GM21390 (cell line): Measurements from ENCODE around the gene USP48.
"Not testable (repeated sequence)": the region's sequence is repeated elsewhere in the genome, so short reads cannot be mapped to it uniquely, and the experiment has no call there.

Experiments
- ATAC-seq: cut with Tn5 transposase; IDR thresholded peaks from one replicate; pipeline ENCODE4 v1.9.1; 2021; ENCODE audit not compliant: unreplicated experiment

The USP48 gene

GRCh38 chr1:21816602-21817302, 33.8 kb upstream of the USP48 start:
- ATAC-seq: no peak

DNA sequence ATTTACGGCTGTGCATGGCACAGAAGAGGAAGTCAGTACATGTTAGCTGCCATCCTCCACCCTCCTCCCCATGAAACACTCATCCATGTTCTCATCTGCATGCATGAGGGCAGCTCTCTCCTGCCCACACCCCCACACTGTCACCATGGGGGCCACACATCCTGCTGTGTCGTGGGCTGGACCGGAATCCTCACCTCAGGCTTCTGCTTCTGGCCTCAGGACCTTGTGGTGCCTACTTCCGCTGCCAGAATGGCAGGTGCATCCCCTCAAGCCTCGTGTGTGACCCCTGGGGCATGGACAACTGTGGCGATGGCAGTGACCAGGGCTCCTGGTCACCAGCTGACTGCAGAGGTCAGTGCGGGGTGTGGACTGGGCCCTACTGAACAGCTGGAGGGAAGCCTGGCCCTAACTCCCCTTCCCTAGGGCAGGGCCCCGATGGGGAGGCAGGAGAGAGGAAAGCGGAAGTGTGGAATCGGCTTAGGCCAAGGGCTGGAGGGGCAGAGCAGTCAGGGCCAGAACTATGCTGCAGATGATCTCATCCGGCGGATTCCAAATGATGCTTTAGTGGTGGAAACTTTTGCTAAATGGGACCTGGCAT, 32.9 kb upstream of the USP48 start:
- ATAC-seq: no peak

DNA sequence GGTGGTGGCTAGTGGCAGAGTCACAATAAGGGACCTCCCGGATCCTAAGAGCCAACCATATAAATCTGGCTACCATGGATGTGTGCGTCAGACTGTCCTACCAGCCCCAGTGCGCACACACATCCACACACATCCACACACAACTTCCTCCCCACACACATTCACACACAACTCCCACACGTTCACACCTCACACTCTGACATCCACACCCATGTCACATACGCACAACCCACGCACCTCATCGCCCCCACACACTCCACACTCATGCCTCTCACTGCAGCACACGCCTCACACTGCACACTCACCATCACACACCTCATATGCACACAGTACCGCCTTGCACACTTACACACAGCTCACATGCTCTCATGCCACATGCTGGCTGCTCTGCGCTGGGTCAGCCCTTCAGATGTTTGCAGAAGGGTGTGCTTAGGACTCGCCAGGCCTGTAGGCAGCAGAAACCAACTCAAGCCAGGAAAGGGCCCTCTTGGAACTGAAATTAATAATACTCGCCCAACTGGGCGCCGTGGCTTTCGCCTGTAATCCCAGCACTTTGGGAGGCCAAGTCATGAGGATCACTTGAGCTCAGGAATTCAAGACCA, 32.1 kb upstream of the USP48 start:
- no peak for ATAC-seq

GRCh38 chr1:21814241-21814918, 31.4 kb upstream of the USP48 start:
- no peak for ATAC-seq

- no peak for ATAC-seq
Measured at GRCh38 chr1:21813542-21813941, 30.6 kb upstream of the USP48 start.

DNA sequence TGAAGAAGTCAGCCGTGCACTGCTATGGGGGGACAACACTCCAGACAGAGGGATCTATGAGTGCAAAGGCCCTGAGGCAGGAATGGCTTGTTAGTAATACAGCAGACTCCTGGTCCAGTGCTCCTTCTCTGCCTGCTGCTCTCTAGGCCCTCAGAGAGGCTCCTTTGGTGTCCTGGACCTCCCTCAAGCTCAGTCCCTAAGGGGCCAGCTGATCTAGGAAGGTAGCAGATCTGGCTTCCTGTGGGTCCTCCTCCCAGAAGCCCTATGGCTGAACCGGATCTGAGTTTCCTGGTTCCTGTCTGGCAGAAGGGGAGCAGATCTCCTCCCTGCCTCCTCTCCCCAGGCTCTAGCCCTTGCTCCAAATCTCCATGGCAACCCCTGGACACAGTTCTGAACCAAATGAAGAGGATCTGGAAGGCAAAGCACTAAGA, 28.9 kb upstream of the USP48 start, which contains the start of gene LDLRAD2:
TSS of gene LDLRAD2 (plus strand) at position 391 of the 431 bp plus-strand sequence. CDS start 187 bp downstream, outside the sequence.
- ATAC-seq: no peak

GRCh38 chr1:21804536-21804935, 21.6 kb upstream of the USP48 start:
- ATAC-seq: no peak

- no peak for ATAC-seq
Measured at GRCh38 chr1:21801100-21801499, 18.2 kb upstream of the USP48 start.

GRCh38 chr1:21799730-21800129, 16.8 kb upstream of the USP48 start:
- ATAC-seq: no peak

DNA sequence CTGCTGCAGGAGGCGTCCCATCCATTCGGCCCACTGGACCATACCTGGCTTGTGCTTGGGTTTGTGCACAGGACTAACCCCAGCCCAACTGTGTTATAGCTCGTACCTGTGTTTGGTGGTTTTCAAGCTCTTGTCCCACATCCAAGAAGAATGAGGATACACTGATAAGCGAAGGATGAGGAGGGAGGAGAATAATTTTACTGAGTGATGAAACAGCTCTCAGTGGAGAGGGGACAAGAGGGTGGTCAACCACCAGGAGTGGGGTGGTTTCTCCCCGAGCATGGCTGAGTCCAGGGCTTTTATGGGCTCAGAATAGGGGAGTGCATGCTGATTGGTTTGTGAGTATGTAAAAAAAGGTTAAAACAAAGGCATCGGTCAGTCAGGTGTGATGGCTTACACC, 12.1 kb upstream of the USP48 start:
- no peak for ATAC-seq

DNA sequence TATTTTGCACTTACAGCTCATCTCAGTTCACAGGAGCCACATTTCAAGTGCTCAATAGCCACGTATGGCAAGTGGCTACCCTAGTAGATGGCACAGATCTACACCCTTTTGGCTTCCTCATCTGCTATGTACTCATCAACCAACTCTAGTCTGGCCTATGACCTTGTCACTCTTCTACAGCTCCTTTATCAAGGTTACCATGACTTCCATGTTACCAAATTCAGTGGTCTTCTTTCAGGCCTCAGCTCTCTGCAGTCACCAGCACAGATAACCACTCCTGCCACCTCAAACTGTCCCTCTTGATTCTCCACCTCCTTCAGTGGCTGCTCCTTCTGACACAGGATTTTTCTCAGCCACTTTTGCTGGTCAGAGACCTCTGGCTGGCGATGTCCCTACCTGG, 11.7 kb upstream of the USP48 start:
- ATAC-seq: no peak

DNA sequence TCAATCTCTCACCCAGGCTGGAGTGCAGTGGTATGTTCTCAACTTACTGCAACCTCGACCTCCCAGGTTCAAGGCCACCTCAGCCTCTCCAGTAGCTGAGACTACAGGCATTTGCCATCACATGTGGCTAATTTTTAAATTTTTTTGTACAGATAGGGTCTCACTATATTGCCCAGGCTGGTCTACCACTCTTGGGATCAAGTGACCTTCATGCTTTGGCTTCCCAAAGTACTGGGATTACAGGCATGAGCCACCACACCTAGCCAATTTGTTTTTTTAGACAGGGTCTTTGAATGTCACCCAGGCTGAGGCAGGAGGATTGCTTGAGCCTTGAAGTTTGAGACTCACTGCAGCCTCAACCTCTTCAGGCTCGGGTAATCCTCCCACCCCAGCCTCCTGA, 10.2 kb upstream of the USP48 start:
- ATAC-seq: no peak

DNA sequence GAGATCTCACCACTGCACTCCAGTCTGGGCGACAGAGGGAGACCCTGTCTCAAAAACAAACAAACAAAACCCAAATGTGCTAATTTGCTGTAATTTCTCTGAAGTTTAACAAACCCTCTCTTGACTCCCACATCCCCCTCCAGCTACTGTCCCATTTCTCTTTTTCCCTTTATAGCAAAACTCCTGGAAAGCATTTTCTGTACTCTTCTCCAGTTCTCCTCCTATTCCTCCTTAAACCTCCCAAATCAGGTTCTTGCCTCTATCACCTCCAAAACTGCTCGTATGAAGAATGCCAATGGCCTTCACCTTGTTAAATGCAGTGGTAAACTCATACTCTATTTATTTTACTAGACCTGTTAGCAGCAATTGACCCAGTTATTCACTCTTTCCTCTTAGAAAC, 3.7 kb upstream of the USP48 start:
- no peak for ATAC-seq

DNA sequence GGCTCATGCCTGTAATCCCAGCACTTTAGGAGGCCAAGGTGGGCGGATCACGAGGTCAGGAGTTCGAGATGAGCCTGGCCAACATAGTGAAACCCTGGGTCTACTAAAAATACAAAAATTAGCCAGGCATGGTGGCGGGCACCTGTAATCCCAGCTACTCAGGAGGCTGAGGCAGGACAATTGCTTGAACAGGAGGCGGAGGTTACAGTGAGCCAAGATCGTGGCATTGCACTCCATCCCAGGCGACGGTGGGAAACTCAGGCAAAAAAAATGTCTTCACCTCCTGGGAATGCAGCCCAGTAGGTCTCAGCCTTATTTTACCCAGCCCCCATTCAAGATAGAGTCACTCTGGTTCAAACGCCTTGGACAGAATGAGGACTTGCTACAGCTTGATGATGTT, 2.8 kb upstream of the USP48 start:
- not testable (repeated sequence) for ATAC-seq

GRCh38 chr1:21783679-21784603, 992 bp upstream of the USP48 start:
- no peak for ATAC-seq

DNA sequence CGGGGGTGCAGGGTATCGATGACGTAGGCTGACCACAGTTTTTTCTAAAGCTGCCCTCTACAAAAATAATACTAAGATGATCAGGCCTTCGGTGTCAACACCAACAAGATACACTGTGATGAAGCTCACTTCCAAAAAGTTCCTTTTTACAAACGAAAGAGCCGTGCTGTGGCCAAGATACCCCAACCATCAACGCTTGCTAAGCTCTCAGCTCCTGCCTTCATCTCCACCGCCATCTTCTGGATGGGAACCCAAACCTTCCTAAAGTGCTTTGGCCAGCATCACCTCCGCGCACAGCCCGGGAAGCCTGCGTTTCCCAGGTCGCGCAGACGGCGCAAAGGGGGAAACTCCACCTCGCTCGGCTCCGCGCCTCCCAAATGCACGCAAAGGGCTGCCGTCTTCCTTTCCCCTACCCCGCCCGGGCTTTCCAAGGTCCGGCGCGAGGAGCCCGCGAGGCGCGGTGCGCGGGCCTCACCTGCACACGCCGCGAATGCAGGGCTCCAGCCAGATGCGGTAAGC, 541 bp downstream of the USP48 start:
- ATAC-seq: peak; percentile 17

- peak; percentile 18 for ATAC-seq
Measured at GRCh38 chr1:21781815-21782348, 1.1 kb downstream of the USP48 start.

GRCh38 chr1:21779613-21780521, 3.1 kb downstream of the USP48 start:
- peak; percentile 40 for ATAC-seq

GRCh38 chr1:21778405-21778727, 4.6 kb downstream of the USP48 start:
- ATAC-seq: no peak
